ENCODE results near the gene AKAP1.

- TF ChIP-seq EZH2 (IDR thresholded peaks at IDR 0.05; ENCODE audit: insufficient read depth, poor library complexity, severe bottlenecking) (no peak), EZH2phosphoT487 (IDR thresholded peaks at IDR 0.05; ENCODE audit: insufficient read depth, low read depth) (no peak)
Measured at GRCh38 chr17:57102122-57102521, 17.1 kb downstream of the AKAP1 start.
